GM21825 (cell line): ENCODE measurements around the gene ANKRD26.
A peak's percentile ranks its signal among the peaks of the same experiment; 100 is the strongest.
"Not testable (repeated sequence)": the region's sequence is repeated elsewhere in the genome, so short reads cannot be mapped to it uniquely, and the experiment has no call there.

Experiments
- ATAC-seq: cut with Tn5 transposase; IDR thresholded peaks from one replicate; pipeline ENCODE4 v1.9.1; 2021; ENCODE audit warnings: mild to moderate bottlenecking, moderate library complexity; ENCODE audit not compliant: unreplicated experiment

ANKRD26 gene

GRCh38 chr10:27099916-27100812 is at the start of gene ANKRD26:
TSS of gene ANKRD26 (minus strand) at chr10:27100494. CDS start at chr10:27100326, 168 bp downstream.
- peak; percentile 77 for ATAC-seq

GRCh38 chr10:27147701-27148100 is 47.4 kb upstream of the ANKRD26 start:
- no peak for ATAC-seq

- no peak for ATAC-seq
Measured at GRCh38 chr10:27145937-27146336, 45.6 kb upstream of the ANKRD26 start.

GRCh38 chr10:27143686-27144085 is 43.4 kb upstream of the ANKRD26 start:
- ATAC-seq, result no peak

GRCh38 chr10:27138277-27138676 is 38.0 kb upstream of the ANKRD26 start:
- ATAC-seq, result no peak

GRCh38 chr10:27134371-27134770 is 34.1 kb upstream of the ANKRD26 start:
- no peak for ATAC-seq

GRCh38 chr10:27108165-27108564 is 7.9 kb upstream of the ANKRD26 start:
- no peak for ATAC-seq

- ATAC-seq, result no peak
Measured at GRCh38 chr10:27104919-27105318, 4.6 kb upstream of the ANKRD26 start.

GRCh38 chr10:27100813-27101347 is 586 bp upstream of the ANKRD26 start:
- ATAC-seq, result no peak

- ATAC-seq, result no peak
Measured at GRCh38 chr10:27099448-27099847, 846 bp downstream of the ANKRD26 start.

- no peak for ATAC-seq
Measured at GRCh38 chr10:27088119-27089044, 11.9 kb downstream of the ANKRD26 start.

- ATAC-seq, result no peak
Measured at GRCh38 chr10:27072436-27073114, 27.7 kb downstream of the ANKRD26 start.

- no peak for ATAC-seq
Measured at GRCh38 chr10:27068217-27068891, 31.9 kb downstream of the ANKRD26 start.

GRCh38 chr10:27065084-27065483 is 35.2 kb downstream of the ANKRD26 start:
- no peak for ATAC-seq

- no peak for ATAC-seq
Measured at GRCh38 chr10:27052656-27053055, 47.6 kb downstream of the ANKRD26 start.

- ATAC-seq, result not testable (repeated sequence)
Measured at GRCh38 chr10:27045247-27045646, 55.0 kb downstream of the ANKRD26 start.

- ATAC-seq, result no peak
Measured at GRCh38 chr10:27041196-27041595, 59.1 kb downstream of the ANKRD26 start.

GRCh38 chr10:27038168-27038567 is 62.1 kb downstream of the ANKRD26 start:
- no peak for ATAC-seq

GRCh38 chr10:27035163-27035562 is 65.1 kb downstream of the ANKRD26 start:
- no peak for ATAC-seq

- no peak for ATAC-seq
Measured at GRCh38 chr10:27030060-27030459, 70.2 kb downstream of the ANKRD26 start.
